ENCODE measurements around the gene BOK.

BOK gene

GRCh38 chr2:241619597-241620418, 61.3 kb downstream of the BOK start:
- FAIRE-seq (no peak), DNase-seq (ENCODE audit: low spot score) (no peak)

GRCh38 chr2:241620419-241620769, 61.8 kb downstream of the BOK start:
- DNase-seq (ENCODE audit: low spot score) (no peak), FAIRE-seq (no peak)

Measured in RCC 7860 (cell line).